NT2/D1 (cell line): Measurements from ENCODE around the gene EFHC1.
"Not testable (repeated sequence)": the region's sequence is repeated elsewhere in the genome, so short reads cannot be mapped to it uniquely, and the experiment has no call there.

Experiments used
- DNase-seq: peaks from one replicate; pipeline ENCODE4 v3.0.0-alpha.2; 2011; ENCODE audit warnings: low read depth, low spot score
- H3K27me3 ChIP-seq: 2 replicates; pipeline ENCODE4 v1.6.0; 2011; ENCODE audit warnings: mild to moderate bottlenecking; ENCODE audit not compliant: insufficient read length, insufficient read depth
- H3K36me3 ChIP-seq: 2 replicates; pipeline ENCODE4 v1.6.1; 2011; ENCODE audit warnings: mild to moderate bottlenecking, low read length, mixed read lengths; ENCODE audit not compliant: insufficient read depth, insufficient read length
- H3K4me1 ChIP-seq: 2 replicates; pipeline ENCODE4 v1.5.1; 2011; ENCODE audit not compliant: insufficient read depth, insufficient read length
- H3K4me3 ChIP-seq: 2 replicates; pipeline ENCODE4 v1.5.1; 2011; ENCODE audit warnings: low read depth; ENCODE audit not compliant: insufficient read length
- H3K9ac ChIP-seq: 2 replicates; pipeline ENCODE4 v1.6.0; 2011; ENCODE audit warnings: low read depth; ENCODE audit not compliant: insufficient read length
- H3K9me3 ChIP-seq: 2 replicates; pipeline ENCODE4 v1.5.1; 2011; ENCODE audit warnings: mild to moderate bottlenecking, low read length; ENCODE audit not compliant: insufficient read depth
- SUZ12 ChIP-seq: IDR thresholded peaks from 2 replicates; pipeline ENCODE4 v1.6.1; 2011; ENCODE audit not compliant: insufficient read length, insufficient read depth; ENCODE audit errors: extremely low read depth
- YY1 ChIP-seq: IDR thresholded peaks from 2 replicates; pipeline ENCODE4 v1.6.1; 2011; ENCODE audit not compliant: insufficient read length, insufficient read depth
- ZNF274 ChIP-seq: IDR thresholded peaks from 2 replicates; pipeline ENCODE4 v1.6.1; 2011; ENCODE audit warnings: mild to moderate bottlenecking, low read depth, low read length

Gene EFHC1

DNA sequence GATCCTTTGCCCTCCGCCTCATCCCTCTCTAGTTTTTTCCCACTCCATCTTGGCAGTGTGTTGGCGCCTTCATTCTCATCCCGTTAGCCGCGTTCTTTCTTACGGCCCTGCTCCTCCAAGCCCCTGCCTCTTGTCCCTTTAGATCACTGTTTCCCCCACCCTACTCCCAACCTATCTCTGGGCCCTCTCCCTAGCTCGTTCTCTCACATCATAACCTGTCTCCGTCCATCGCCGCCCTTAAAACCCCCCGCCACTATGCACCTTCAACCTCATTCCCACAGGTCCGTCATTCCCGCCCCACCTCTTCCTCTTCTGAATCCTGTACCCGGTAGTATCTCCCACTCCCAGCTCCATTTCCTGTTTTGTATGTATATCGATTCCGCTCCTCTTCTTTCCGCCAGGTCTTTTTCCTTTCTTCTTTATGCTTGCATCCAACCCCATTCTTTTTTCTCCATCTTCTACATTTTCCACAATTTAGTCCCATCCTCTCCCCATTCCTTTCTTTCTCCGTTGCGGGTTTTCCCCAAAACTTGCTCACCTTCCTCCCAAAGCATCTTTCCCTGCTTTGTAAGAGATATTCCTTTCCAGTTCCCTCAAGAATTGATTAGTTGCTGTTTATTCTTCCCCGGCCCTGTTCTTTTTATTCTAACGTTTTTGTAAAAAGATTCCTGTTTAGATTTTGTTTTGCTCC, 671 bp downstream of the EFHC1 start:
- Histone ChIP-seq H3K9me3 (no peaks in the 10 kb centered on the region), H3K4me3 (peak overlapping the region; percentile 81), H3K36me3 (no peaks in the 10 kb centered on the region), H3K4me1 (no peaks in the 10 kb centered on the region), H3K27me3 (no peaks in the 10 kb centered on the region), H3K9ac (peak overlapping the region; percentile 70)
- TF ChIP-seq ZNF274 (no peak), YY1 (no peak), SUZ12 (no peak)
- no peak for DNase-seq

DNA sequence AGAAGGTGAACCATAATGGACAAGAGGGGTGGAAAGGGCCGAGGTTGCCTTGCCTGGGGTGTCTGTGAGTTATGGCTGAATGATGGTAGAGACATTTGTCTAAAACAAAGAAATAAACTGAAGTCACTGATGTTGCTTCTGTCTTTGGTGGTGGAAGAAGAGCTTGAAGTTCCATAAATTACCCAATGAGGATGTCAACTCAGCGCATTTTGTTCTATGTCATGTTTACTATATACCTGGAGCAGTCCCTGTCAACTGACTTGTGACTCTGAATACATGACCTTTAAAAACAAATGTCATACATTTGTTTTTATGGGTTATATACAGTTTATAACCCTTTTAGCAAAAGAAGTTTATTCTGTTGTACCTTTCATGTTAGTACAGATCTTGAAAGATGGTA, 2.0 kb downstream of the EFHC1 start:
- Histone ChIP-seq H3K9ac (no peak overlapping the region), H3K27me3 (no peaks in the 10 kb centered on the region), H3K9me3 (no peaks in the 10 kb centered on the region), H3K4me1 (no peaks in the 10 kb centered on the region), H3K36me3 (no peaks in the 10 kb centered on the region), H3K4me3 (no peak overlapping the region)
- TF ChIP-seq SUZ12 (no peak), ZNF274 (no peak)
- no peak for DNase-seq

DNA sequence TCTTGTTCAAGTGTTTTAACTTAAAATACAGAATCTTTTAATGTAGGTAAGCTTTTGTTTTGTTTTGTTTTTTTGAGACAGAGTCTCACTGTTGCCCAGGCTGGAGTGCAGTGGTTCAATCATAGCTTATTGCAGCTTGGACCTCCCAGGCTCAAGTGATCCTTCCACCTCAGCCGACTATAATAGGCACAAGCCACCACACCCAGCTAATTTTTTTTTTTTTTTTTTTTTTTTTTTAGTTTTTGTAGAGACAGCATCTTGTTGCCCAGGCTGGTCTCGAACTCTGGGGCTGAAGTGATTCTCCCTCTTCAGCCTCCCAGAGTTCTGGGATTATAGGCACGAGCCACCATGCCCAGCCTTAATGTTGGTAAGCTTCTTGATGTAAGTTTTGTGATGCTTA, 3.3 kb downstream of the EFHC1 start:
- Histone ChIP-seq H3K27me3 (no peaks in the 10 kb centered on the region), H3K9me3 (no peaks in the 10 kb centered on the region), H3K4me3 (no peak overlapping the region), H3K36me3 (no peaks in the 10 kb centered on the region), H3K4me1 (no peaks in the 10 kb centered on the region), H3K9ac (no peak overlapping the region)
- no peak for DNase-seq
- TF ChIP-seq SUZ12 (no peak), ZNF274 (no peak), YY1 (no peak)

DNA sequence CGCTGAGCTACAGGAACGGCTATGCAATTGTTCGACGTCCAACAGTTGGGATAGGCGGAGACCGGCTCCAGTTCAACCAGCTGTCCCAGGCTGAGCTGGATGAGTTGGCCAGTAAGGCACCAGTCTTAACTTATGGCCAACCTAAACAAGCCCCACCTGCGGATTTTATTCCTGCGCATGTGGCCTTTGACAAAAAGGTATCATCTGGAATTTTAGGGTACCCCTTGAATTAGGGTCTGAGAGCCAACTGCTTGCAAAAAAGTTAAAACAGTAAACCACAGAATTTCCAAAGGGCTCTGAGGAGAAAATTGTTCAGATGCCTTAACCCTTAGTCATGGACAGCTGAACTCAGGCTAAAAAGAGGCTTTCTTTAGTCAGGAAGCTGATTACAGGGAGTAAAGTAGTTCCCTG, 3.8 kb downstream of the EFHC1 start:
- no peak for DNase-seq
- Histone ChIP-seq H3K9ac (no peak overlapping the region), H3K9me3 (no peaks in the 10 kb centered on the region), H3K27me3 (no peaks in the 10 kb centered on the region), H3K36me3 (no peaks in the 10 kb centered on the region), H3K4me3 (no peak overlapping the region), H3K4me1 (no peaks in the 10 kb centered on the region)
- TF ChIP-seq ZNF274 (no peak), YY1 (no peak), SUZ12 (no peak)

DNA sequence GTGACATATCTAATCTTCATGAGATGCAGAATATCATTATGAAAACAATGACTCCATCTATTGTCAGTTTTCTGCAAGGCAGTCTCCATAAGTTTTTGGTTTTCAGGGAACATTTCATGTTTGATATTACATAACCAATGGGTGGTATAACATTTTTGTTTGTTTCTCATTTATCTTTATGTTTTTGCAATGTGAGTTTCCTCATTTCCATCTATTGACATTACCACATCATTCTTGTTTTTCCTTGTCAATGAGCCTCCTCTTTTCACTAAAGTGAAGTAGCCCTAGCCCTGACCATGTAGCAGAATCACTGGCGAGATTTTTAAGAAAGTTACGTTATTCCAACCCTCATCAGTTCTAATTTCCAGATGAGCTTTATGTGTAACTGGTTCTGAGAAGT, 4.4 kb downstream of the EFHC1 start:
- no peaks in the 10 kb centered on the region for H3K36me3 ChIP-seq
- H3K4me1 ChIP-seq, result no peaks in the 10 kb centered on the region
- H3K27me3 ChIP-seq, result no peaks in the 10 kb centered on the region
- no peak for TF ChIP-seq SUZ12
- no peak for TF ChIP-seq ZNF274
- no peak for TF ChIP-seq YY1
- no peak overlapping the region for H3K9ac ChIP-seq
- no peak overlapping the region for H3K4me3 ChIP-seq
- no peak for DNase-seq
- no peaks in the 10 kb centered on the region for H3K9me3 ChIP-seq

DNA sequence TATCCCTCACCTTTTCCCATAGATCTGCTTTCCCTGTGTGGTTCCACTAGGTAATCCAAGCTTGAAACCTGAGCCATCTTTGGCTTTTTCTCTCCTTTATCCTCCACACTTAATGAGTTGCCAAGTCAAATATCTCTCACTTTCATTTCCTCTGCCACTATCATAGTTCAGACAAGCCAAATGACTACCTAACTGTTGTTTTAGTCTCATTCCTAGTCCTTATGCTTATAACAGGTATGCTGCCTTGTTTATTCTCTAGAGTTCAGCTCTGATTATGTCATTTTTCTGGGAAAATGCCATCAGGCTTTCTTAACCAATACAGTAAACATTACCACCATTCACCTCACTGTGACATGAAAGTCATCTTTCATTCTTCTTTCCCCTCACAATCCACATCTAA, 6.5 kb downstream of the EFHC1 start:
- H3K9me3 ChIP-seq, result no peaks in the 10 kb centered on the region
- no peak for DNase-seq
- no peaks in the 10 kb centered on the region for H3K4me1 ChIP-seq
- H3K27me3 ChIP-seq, result no peaks in the 10 kb centered on the region
- H3K4me3 ChIP-seq, result no peak overlapping the region
- H3K36me3 ChIP-seq, result no peaks in the 10 kb centered on the region
- no peak for TF ChIP-seq YY1
- TF ChIP-seq ZNF274, result no peak
- H3K9ac ChIP-seq, result no peak overlapping the region

DNA sequence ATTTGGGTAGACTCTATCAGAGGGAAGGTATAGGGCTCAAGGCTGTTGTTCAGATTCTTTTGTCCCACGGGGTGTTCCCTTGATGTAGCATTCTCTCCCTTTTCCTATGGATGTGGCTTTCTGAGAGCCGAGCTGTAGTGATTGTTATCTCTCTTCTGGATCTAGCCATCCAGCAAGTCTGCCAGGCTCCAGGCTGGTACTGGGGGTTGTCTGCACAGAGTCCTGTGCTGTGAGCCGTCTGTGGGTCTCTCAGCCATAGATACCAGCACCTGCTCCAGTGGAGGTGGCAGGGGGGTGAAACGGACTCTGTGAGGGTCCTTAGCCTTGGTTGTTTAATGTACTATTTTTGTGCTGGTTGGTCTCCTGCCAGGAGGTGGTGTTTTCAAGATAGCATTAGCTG, 13.2 kb downstream of the EFHC1 start:
- H3K36me3 ChIP-seq, DNase-seq, H3K27me3 ChIP-seq, H3K9ac ChIP-seq, H3K4me1 ChIP-seq, H3K4me3 ChIP-seq, H3K9me3 ChIP-seq: not testable (repeated sequence)

DNA sequence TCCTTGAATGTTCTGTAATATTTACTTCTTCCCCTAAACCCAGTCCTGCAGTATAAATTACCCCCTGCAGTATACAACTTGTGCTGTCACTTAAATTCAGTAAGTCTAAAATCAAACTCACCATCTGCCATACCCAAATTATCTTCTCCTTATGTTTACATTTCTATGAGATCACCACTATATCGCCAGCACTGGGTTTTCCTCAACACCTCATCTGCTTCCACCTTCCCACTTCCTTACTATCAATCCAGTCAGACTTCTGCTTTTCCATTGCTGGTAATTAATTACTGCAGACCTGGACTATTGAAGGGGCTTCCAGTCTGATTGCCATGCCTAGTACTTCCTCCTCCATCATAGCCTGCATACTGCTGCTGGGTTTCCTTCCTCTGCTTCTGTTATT, 15.2 kb downstream of the EFHC1 start:
- H3K9ac ChIP-seq, result no peak overlapping the region
- H3K4me1 ChIP-seq, result no peaks in the 10 kb centered on the region
- H3K36me3 ChIP-seq, result no peaks in the 10 kb centered on the region
- DNase-seq, result no peak
- TF ChIP-seq ZNF274, result no peak
- no peak for TF ChIP-seq YY1
- TF ChIP-seq SUZ12, result no peak
- no peaks in the 10 kb centered on the region for H3K9me3 ChIP-seq
- no peaks in the 10 kb centered on the region for H3K27me3 ChIP-seq
- no peak overlapping the region for H3K4me3 ChIP-seq
